ENCODE data around the gene PARVG.

- TF ChIP-seq CTCF (conservative IDR thresholded peaks at IDR 0.05 in 1 of 2, IDR thresholded peaks at IDR 0.05 in 1 of 2; ENCODE audit: extremely low read depth in 1 of 2, insufficient read depth in 1 of 2, low read depth in 1 of 2, low read length in 2 of 2) = no peak
- TF ChIP-seq EZH2 (IDR thresholded peaks at IDR 0.05; ENCODE audit: borderline replicate concordance, low read length) = no peak
Observed at GRCh38 chr22:44192098-44192815, 11.5 kb downstream of the PARVG start.

Data from mammary epithelial cell (primary cell).